GM18517 (cell line): Measurements from ENCODE around the gene ZP1.

Experiments used
- ATAC-seq: cut with Tn5 transposase; IDR thresholded peaks from one replicate; pipeline ENCODE4 v1.9.1; 2021; ENCODE audit warnings: mild to moderate bottlenecking, moderate library complexity; ENCODE audit not compliant: unreplicated experiment

ZP1 gene

GRCh38 chr11:60873533-60873932, 6.2 kb downstream of the ZP1 start:
- no peak for ATAC-seq

- ATAC-seq: no peak
Observed at GRCh38 chr11:60874421-60875365, 7.4 kb downstream of the ZP1 start.

- no peak for ATAC-seq
Observed at GRCh38 chr11:60875366-60876167, 8.2 kb downstream of the ZP1 start.

- no peak for ATAC-seq
Observed at GRCh38 chr11:60876168-60876485, 8.8 kb downstream of the ZP1 start.

GRCh38 chr11:60878245-60879101, 11.1 kb downstream of the ZP1 start:
- no peak for ATAC-seq

- no peak for ATAC-seq
Observed at GRCh38 chr11:60879104-60879503, 11.8 kb downstream of the ZP1 start.

GRCh38 chr11:60879971-60880588, 12.7 kb downstream of the ZP1 start:
- no peak for ATAC-seq

- ATAC-seq: no peak
Observed at GRCh38 chr11:60880643-60881282, 13.4 kb downstream of the ZP1 start.

- no peak for ATAC-seq
Observed at GRCh38 chr11:60887556-60887955, 20.2 kb downstream of the ZP1 start.

GRCh38 chr11:60889869-60890311, 22.5 kb downstream of the ZP1 start:
- no peak for ATAC-seq

- ATAC-seq: no peak
Observed at GRCh38 chr11:60890696-60891095, 23.4 kb downstream of the ZP1 start.

- ATAC-seq: no peak
Observed at GRCh38 chr11:60891103-60891741, 23.9 kb downstream of the ZP1 start.

- no peak for ATAC-seq
Observed at GRCh38 chr11:60895687-60896086, 28.3 kb downstream of the ZP1 start.

GRCh38 chr11:60897496-60897895, 30.2 kb downstream of the ZP1 start:
- ATAC-seq: no peak

GRCh38 chr11:60899046-60899936, 31.9 kb downstream of the ZP1 start:
- ATAC-seq: no peak

- no peak for ATAC-seq
Observed at GRCh38 chr11:60899977-60900376, 32.6 kb downstream of the ZP1 start.

GRCh38 chr11:60900673-60901404, 33.5 kb downstream of the ZP1 start:
- ATAC-seq: no peak

- no peak for ATAC-seq
Observed at GRCh38 chr11:60902625-60903024, 35.3 kb downstream of the ZP1 start.
